HG03457 (cell line): ENCODE data around the gene PRG2.
A peak's percentile ranks its signal among the peaks of the same experiment; 100 is the strongest.
"Not testable (repeated sequence)": the region's sequence is repeated elsewhere in the genome, so short reads cannot be mapped to it uniquely, and the experiment has no call there.

Source experiments
- ATAC-seq: cut with Tn5 transposase; IDR thresholded peaks from one replicate; pipeline ENCODE4 v1.9.1; 2021; ENCODE audit warnings: moderate number of reproducible peaks; ENCODE audit not compliant: unreplicated experiment

Gene PRG2

DNA sequence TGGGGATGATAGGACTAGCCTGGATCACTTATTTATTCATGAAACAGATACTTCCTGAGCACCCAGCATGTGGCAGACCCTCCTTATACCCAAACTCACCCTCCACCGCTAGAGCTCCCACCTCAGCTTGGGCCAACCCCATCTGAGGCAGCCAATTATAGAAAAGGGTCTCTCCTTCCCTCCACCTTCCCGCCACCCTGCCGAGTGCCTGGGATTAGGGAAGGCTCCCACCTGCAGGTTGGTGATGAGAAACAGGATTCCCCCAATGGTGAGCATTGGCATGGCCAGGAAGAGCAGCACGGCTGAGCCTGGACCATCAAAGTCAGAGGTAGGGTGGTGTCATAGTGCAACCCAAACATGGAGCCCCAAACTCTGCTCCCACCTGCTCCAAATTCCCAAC lies 30.6 kb upstream of the PRG2 start:
- no peak for ATAC-seq

DNA sequence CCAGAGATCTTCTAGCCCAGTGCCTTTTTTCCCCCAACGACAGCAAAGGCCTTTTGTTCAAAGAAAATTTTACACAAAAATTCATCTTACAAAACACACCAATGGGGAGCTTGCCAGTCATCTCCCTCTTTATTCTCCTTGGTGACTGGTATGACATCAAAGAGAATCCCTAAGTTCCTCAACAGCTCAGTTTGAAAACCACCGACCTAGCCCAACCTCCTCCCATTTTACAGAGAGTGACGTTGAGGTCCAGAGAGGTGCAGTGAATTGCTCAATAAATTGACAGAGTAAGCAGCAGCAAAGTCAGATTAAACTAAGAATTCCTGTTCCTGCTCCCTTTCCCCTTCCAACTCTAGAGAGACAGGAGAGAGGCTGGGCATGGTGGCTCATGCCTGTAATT lies 28.7 kb upstream of the PRG2 start:
- ATAC-seq, result no peak

DNA sequence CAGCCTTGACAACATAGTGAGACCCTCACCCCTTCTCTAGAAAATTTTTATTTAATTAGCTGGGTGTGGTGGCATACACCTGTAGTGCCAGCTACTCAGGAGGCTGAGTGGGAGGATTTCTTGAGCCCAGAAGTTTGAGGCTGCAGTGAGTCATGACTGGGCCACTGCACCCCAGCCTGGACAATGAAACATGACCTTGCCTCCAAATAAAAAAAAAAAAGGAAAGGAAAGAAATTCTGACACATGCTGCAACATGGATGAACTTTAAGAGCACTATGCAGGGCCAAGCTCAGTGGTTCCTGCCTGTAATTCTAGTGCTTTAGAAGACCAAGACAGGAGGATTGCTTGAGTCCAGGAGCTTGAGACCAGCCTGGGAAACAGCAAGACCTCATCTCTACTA lies 27.7 kb upstream of the PRG2 start:
- no peak for ATAC-seq

DNA sequence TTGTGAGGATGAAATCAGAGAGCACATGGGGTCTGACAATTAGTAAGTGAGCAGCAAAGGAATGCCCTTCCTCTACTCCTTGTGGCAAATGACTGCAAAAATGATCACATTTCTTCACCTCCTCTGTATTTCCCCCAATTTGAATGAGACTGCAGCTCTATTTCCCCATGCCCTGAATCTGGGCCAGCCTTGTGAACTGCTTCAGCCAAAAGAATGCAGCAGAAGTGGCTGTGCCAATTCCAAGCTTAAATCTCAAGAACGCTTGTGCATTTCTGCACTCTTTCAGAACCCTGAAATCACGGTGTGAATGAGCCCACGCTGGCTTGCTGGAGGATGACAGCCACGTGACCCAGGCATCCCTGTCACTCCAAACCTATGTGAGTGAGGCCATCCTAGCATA lies 26.6 kb upstream of the PRG2 start:
- no peak for ATAC-seq

DNA sequence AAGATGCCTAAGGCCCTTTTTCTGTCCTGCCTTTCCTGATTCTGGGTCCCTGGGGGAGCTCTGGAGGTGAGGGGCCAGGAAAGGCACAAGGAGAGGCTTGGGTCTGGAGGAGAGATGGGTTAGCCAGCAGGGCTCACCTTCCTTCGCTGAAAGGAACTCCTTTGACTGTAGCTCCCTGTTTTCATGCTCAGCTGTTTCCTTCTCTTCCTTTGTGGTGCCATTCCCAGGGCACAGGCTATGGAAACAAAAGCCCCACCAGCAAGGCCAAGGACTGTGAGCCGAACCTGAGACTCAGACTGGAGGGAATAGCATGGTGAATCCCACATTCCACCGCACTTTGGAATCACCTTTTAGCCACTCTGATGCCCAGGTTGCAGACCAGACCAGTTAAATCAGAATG lies 26.0 kb upstream of the PRG2 start:
- ATAC-seq, result no peak

DNA sequence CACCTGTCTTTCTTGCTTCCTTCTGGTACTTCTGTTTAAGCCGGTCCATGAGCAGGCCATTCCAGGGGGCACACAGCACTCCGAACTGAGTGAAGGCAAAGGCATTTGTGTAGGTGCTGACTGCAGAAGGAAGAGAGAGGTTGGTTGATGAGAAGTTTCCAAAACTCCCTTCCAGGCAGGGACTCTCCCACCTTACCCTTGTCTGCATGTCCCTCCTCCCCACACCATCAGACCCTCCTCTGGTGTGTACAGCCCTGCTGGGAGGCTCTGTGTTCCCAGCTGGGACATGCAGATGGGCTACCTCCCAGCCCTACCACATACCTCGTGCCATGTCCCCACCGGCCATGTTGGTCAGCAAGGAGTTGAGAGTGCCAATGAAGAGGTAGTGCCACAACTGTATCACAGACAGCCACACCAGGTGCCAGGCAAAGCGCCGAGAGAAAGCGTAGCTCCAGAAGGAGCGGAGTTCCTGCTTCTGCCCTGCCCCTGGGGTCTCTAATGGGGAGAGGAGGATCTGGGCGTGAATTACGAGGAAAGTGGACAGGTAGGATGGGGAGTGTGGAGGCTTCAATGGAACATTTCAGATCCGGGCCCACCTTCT lies 24.3 kb upstream of the PRG2 start:
- no peak for ATAC-seq

DNA sequence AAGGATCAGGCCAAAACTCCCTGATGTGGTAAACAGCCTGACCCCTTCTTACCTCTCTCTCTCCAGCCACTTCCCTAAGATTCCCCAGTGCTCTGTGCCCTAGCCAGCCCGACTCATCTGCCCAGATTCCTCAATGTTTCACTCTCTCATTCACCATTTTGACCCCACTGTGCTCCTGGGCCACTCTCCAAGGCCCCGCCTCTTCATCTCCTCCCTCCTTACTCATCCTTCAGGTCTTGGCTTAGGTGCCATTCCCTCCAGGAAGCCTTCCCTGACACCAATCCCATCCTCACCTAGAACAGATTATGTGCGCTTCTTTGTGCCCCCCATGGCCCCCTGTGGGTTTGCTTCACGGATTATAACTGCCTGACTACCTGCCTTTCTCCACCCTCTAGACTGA lies 23.2 kb upstream of the PRG2 start:
- no peak for ATAC-seq

DNA sequence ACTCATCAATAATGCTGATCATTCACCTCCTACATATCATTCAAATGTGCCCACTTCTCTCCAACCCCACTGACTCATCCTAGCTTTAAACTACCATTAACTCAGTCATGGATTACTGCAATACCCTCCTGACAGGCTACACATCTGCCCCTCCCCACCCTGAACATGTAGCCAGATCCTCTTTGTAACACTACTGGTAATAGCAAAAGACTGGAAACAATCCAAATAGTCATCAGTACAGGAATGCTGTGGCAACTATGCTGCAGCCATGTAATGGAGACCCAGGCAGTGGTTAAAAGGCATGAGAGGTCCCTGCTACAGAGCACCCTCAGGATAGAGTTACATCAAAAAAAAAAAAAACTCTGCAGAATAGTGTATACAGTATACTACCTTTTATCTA lies 19.8 kb upstream of the PRG2 start:
- no peak for ATAC-seq

DNA sequence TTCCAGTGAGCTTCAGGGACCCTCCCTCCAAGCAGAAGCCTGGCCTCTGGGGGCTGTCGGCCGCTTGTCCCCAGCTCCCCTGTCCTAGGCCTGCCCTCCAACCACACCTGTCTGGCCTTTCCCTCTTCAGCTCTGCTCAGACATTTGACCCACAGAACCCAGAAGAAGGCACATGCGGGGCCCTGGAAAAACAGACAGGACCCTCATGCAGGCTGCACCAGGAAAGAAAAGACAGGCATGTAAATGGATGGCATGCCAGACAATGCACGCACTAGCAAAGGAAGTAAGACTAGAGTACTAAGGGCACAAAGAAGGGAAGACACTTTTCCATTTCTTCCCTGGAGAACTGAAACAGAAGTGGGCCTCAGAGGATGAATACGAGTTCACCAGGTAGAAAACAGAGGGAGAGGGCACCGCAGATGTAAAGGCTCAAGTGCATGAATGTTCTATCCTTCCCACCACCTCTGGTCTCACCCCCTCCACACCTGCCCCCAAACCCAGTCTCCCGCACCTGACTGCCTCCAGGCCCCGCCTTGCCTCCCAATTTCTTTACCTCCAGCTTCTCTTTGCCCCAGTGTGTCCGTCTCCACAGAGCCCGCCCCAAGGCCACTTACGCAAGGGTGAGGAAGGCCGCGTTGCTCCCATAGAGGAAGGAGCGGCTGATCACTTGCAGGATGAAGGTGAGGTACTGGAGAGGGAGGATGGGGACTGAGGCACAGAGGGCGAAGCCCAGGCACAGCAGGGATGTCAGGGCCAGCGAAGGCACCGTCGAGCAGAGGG lies 19.1 kb upstream of the PRG2 start:
- ATAC-seq, result no peak

DNA sequence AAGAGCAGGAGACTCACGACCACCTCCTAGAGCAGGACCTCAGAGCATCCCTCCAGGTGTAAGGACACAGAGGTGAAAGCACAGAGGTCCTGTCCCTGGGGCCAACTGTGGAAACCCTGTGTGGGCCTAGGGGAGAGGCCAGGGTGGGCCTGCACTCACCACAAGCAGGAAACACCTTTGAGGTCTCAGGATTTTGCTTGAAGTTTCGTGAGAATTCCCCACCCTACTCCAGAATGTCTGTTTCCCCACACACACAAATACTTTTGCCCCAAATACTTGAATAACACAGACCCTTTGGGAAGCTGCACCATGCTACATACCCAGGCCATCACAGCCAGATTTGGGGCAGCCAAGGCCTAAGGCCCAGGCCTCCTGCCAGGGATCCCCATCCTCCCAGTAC lies 18.3 kb upstream of the PRG2 start:
- no peak for ATAC-seq

DNA sequence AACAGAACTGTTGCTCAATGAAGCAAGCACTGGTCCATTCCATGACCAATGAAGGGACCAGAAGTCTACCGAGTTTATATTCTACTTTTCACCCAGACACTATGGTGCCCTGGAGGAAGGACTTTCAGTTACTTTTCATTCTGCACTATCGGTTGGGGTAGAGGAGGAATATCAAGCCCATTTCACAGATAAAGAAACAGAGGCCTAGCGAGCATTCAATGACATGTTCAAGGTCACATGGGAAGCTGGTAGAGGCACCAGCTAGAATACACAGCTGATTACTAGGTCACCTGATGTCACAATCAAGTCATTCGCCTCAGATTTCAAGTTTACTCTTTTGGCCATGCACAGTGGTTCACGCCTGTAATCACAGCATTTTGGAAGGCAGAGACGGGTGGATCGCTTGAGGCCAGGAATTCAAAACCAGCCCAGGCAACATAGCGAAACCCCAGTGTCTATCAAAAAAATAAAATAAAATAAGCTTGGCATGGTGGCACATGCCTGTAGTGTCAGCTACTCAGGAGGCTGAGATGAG lies 17.6 kb upstream of the PRG2 start:
- ATAC-seq, result no peak

DNA sequence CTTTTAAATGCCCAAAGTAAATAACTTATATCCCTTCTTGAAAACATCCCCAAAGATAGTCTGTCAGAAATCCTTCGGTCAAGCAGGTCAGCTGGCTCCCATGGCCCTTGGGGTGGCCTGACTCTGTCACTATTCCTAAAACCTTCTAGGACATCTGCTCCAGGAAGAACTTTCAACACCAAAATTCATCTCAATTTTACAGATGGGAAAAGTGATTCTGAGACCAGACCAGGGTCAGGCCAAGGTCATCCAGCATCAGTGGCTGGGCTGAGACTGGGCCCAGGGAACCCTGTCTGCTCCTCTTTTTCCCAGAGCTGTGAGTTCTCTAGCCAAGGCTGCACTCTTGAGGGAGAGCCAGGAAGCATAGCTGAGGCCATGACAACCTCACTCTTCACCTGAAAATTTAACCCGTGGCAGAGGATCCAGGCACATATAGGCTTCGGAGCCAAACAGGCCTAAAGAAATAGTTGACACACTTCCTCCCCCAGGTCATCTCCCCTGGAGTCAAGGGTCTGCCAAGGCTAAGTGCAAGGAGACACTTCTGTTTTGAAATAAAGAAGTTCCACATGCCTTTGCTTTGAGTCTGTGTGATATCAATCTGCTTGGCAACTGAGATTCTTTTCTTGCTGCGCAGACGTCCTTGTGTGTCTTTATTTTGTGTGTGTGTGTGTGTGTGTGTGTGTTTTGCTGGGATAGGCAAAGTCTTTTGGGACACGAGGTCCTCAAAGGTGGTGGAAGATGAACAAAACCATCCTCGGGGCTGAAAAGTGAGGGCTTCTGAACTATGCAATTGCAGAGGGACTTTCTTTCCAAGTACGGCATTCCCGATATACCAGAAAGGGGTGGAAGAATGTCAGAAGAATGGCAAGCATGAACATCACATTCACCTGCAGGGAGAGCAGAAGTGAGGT lies 16.8 kb upstream of the PRG2 start:
- ATAC-seq, result no peak

DNA sequence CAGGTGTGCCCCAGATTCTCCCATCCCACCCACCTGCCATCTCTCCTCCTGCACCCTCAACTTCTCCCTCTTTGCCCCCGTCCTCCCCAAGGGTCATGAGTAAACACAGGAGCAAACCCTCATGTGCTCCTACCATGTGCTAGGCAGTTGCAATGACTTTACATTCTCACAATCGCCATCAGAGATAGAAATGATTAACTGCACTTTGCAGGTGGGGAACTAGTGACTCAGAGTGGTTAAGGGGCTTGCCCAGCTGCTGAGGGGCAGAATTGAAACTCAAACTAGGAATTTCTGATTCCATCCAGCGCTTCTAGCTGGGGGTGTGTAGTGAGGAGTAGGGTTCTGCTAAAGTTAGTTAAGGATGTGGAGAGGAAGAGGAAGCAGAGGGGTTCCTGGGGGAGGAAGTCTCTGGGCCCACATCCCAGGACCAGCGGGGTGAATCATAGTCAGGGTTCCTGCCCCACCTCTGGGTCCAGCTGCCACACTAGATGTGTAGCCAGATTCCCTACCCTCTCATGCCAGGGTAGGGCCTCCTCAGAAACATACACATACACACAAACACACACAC lies 16.0 kb upstream of the PRG2 start:
- ATAC-seq, result peak; percentile 72

DNA sequence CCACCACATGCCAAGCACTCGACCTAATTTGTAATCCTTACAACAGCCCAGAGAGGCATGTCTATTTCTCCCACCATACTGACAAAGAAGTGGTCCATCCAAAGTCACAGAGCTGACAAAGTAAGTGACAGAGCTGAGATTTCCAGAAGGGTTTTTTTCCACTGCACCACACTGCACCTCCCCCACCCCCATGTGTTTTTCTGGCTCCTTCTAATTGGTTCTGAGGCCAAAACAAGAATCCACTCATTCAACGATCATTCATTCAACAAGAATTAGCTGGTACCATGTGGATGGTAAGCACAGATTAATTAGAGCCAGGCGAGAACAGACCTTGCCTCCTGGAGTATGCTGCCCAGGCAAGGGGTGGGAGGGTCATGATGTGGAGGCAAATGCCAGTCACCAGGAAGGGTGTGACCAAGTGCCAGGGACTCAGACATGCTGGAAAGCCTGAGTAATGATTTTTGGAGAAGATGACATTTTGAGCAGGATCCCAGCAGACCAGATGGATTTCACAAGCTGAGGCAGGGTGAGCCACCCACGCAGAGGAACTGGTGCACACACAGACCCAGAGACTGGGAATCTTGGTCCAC lies 14.9 kb upstream of the PRG2 start:
- ATAC-seq, result no peak

DNA sequence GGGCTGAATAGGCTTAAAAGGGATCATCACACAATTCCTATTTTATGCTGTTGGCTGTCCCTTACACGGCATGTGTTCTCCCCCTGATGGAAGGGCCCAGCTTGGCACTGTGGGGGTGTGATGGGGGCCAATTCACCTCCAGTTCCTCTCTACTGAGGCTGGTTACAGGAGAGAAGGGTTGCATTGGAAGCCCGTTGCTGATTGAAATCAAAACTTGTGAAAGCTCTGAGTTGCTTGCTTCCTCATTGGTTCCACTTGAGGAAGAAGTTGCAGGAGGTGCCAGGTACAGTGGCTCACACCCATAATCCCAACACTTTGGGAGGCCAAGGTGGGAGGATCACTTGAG lies 13.3 kb upstream of the PRG2 start:
- no peak for ATAC-seq

DNA sequence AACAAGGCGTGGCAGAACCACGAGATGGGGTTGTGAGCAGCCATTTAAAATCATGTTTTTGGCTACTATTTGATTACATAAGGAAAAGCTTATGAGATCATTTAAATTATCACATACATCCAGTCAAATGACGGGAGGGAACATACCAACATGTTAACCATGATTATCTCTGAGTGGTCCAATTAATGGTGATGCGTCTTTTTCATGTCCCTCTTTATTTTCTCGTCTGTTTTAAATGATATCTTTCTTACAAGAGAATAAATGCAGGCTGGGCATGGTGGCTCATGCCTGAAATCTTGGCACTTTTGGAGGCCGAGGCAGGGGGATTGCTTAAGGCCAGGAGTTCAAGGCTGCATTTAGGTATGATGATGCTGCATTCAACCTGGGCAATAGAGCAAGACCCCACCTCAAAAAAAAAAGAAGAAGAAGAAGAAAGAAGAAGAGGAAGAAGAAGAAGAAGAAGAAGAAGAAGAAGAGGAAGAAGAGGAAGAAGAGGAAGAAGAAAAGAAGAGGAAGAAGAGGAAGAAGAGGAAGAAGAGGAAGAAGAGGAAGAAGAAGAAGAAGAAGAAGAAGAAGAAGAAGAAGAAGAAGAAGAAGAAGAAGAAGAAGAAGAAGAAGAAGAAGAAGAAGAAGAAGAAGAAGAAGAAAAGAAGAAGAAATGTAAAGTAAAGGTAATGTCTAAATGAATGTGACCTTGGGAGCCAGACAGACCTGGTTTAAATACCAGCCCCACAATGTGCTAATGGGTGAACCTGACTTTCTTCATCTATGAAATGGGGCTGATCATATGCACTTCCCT lies 12.8 kb upstream of the PRG2 start:
- ATAC-seq, result not testable (repeated sequence)

DNA sequence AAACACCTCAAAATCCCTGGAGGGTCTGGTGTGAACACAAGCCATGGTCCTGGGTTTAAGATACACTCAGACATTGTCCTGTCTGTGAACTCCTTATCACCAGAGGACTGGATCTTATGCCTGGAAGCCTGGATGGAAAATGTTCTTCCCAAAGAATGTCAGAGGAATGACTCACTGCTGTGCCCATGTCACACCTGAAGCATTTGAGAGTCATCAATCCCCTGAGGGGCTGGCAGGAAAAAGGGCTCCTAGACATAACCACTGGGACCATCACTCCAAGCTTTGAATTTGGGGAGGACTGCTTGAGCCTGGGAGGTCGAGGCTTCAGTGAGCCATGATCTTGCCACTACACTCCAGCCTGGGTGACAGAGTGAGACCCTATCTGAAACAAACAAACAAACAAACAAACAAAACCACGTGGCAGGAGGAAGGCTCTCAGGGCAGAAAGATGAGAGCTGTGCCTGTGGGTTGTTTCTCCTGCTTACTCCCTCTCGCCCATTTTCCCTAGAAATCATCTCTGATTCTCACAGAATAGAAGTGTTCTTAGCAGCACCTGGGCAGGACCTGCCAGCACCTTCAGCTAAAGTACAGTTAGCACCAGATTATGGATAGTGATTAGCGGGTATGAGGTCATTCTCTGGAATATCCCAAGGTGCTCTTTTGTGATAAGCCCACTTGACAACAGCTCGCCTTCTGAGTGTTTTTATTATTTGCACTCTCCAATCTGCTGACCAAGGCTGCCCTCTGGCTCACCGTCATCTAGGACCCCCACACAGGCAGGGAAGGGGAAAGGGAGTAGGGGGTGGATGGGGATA lies 11.9 kb upstream of the PRG2 start:
- ATAC-seq, result no peak

DNA sequence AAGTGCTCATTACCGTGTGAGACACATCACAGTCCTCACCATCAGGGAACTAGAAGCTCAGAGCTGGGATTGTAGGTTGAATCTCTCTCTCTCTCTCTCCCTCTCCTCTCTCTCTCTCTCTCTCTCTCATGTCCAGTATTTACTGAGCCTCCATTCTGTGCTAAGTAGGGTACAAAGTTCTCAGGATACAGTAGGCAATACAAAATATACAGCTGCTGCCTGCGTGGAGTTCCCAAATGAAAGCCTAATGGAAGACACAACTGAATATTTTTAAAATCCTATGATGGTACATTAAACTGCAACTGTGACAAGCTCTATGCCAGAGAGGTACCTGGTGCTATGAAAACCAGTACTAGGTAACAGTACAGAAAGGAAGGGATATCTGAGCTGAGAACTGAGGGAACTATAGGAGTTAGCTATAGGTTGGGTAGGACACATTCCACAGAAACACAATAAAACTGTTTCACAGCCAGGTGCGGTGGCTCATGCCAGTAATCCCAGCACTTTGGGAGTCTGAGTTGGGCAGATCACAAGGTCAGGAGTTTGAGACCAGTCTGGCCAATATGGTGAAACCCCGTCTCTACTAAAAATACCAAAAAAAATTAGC lies 9.6 kb upstream of the PRG2 start:
- ATAC-seq, result no peak

DNA sequence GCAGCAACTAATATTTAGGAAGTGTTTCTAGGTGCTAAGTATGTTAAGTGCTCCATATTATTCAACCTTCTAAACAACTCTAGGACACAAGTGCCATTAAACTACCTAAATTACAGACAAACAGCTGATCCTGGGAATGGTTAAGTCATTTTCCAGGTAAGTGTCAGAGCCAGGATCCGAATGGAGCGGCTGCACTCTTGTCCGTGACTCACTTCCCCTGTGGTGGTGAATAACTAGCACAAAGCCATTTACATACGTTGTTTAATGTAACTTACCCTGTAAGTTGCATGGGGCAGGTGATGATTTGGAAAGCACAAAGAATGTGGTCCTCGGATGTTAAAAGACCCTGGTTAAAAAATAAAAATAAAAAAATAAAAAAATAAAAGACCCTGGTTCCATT lies 8.8 kb upstream of the PRG2 start:
- no peak for ATAC-seq
